CD14-positive monocyte (primary cell): ENCODE results near the gene LRRC7. TPM values are rescaled to one million over a fixed set of nuclear protein-coding genes. Genes with fewer than 3 reads are reported as not detected.

Experiments
- DNase-seq, 3 donors: peaks; one replicate each; pipeline ENCODE4 v3.0.0-alpha.2; 2011 to 2022
- H2AFZ ChIP-seq: 2 replicates; pipeline ENCODE4 v1.6.0; 2012; ENCODE audit warnings: mild to moderate bottlenecking, low read depth, low read length, inconsistent platforms; ENCODE audit not compliant: insufficient read depth, poor library complexity, severe bottlenecking
- H3K27ac ChIP-seq, 2 donors: 1 replicate in 1 of 2; 2 replicates in 1 of 2; pipeline ENCODE4 v1.5.1; 2012 to 2013; ENCODE audit warnings: low read length in 2 of 2, control low read depth in 1 of 2, inconsistent platforms in 1 of 2, low read depth in 1 of 2, mild to moderate bottlenecking in 1 of 2
- H3K27me3 ChIP-seq, 2 donors: one replicate each; pipeline versions ENCODE4 v1.6.0 to v1.6.1; 2011 to 2013; ENCODE audit warnings: low read length in 2 of 2; ENCODE audit not compliant: control insufficient read depth in 2 of 2, insufficient read depth in 2 of 2
- H3K36me3 ChIP-seq, 2 donors: replicated peaks in 1 of 2; 1 replicate in 1 of 2; 2 replicates in 1 of 2; pipeline versions ENCODE4 v1.5.1 to v1.6.1; 2012 to 2013; ENCODE audit warnings: low read length in 2 of 2, control low read depth in 1 of 2, inconsistent platforms in 1 of 2, mild to moderate bottlenecking in 1 of 2; ENCODE audit not compliant: insufficient read depth in 2 of 2, control insufficient read depth in 1 of 2
- H3K4me1 ChIP-seq, 2 donors: 1 replicate in 1 of 2; 2 replicates in 1 of 2; pipeline versions ENCODE4 v1.5.1 to v1.6.1; 2012 to 2013; ENCODE audit warnings: low read length in 2 of 2, control low read depth in 1 of 2, inconsistent platforms in 1 of 2, mild to moderate bottlenecking in 1 of 2, moderate library complexity in 1 of 2; ENCODE audit not compliant: insufficient read depth in 2 of 2, control insufficient read depth in 1 of 2
- H3K4me2 ChIP-seq: replicated peaks from 2 replicates; pipeline ENCODE3; 2012; ENCODE audit warnings: low read length, moderate library complexity, mild to moderate bottlenecking; ENCODE audit not compliant: poor library complexity, severe bottlenecking; ENCODE audit errors: extremely low read depth
- H3K4me3 ChIP-seq, 3 experiments: fragments of 200-600 bp in 1 of 3; sonication (generic) in 1 of 3; replicated peaks in 1 of 3; 1 replicate in 2 of 3; 2 replicates in 1 of 3; pipeline ENCODE4 v1.5.1; 2011 to 2013; ENCODE audit warnings: low read length in 3 of 3, mild to moderate bottlenecking in 3 of 3, control low read depth in 2 of 3, low read depth in 2 of 3, inconsistent platforms in 1 of 3, moderate library complexity in 1 of 3
- H3K79me2 ChIP-seq: 2 replicates; pipeline ENCODE4 v1.6.0; 2012; ENCODE audit warnings: mild to moderate bottlenecking, control low read depth, inconsistent platforms, low read length, moderate library complexity; ENCODE audit not compliant: insufficient read depth
- H3K9ac ChIP-seq: 2 replicates; pipeline ENCODE4 v1.6.0; 2017; ENCODE audit warnings: low read length, mild to moderate bottlenecking; ENCODE audit not compliant: insufficient read depth, poor library complexity, severe bottlenecking
- H3K9me3 ChIP-seq, 2 donors: replicated peaks in 1 of 2; 1 replicate in 1 of 2; 2 replicates in 1 of 2; pipeline versions ENCODE4 v1.5.1 to v1.6.1; 2012 to 2013; ENCODE audit warnings: low read length in 2 of 2, control low read depth in 1 of 2; ENCODE audit not compliant: control insufficient read depth in 1 of 2, insufficient read depth in 1 of 2
- H4K20me1 ChIP-seq: 2 replicates; pipeline ENCODE4 v1.6.0; 2012; ENCODE audit warnings: mild to moderate bottlenecking, low read length, control low read depth, moderate library complexity; ENCODE audit not compliant: insufficient read depth
- H3K27ac Mint-ChIP-seq, 7 donors: one replicate each; pipeline ENCODE4 v1.8.0; 2020; ENCODE audit warnings: mild to moderate bottlenecking in 7 of 7, mixed read lengths in 7 of 7, moderate library complexity in 6 of 7, inconsistent platforms in 2 of 7
- H3K27me3 Mint-ChIP-seq, 3 donors: one replicate each; pipeline ENCODE4 v1.8.0; 2021 to 2022; ENCODE audit warnings: low read depth in 3 of 3, mild to moderate bottlenecking in 3 of 3, mixed read lengths in 3 of 3, moderate library complexity in 3 of 3, inconsistent platforms in 1 of 3
- H3K36me3 Mint-ChIP-seq, 2 donors: one replicate each; pipeline ENCODE4 v1.8.0; 2020; ENCODE audit warnings: mixed read lengths in 2 of 2, inconsistent platforms in 1 of 2, mild to moderate bottlenecking in 1 of 2
- H3K4me1 Mint-ChIP-seq: one replicate; pipeline ENCODE4 v1.8.0; 2020; ENCODE audit warnings: mild to moderate bottlenecking, mixed read lengths
- H3K4me3 Mint-ChIP-seq, 2 donors: one replicate each; pipeline ENCODE4 v1.8.0; 2020; ENCODE audit warnings: mild to moderate bottlenecking in 2 of 2, mixed read lengths in 2 of 2, moderate library complexity in 1 of 2
- H3K9me3 Mint-ChIP-seq, 7 donors: one replicate each; pipeline ENCODE4 v1.8.0; 2020 to 2022; ENCODE audit warnings: mixed read lengths in 7 of 7, mild to moderate bottlenecking in 6 of 7, moderate library complexity in 6 of 7, inconsistent platforms in 2 of 7
- WGBS: methylation state at CpG from one replicate; pipeline ENCODE4 v1.1.5; 2013; ENCODE audit warnings: missing lambda C conversion rate; ENCODE audit not compliant: insufficient coverage; 5-methylcytosine and 5-hydroxymethylcytosine counted together
- intact Hi-C, 2 donors: fragments of 100-400 bp; cut with micrococcal nuclease; formaldehyde crosslinking; loops; one replicate each; pipeline versions ENCODE4 v1.15.0 to v1.15.1; 2023
- polyA plus RNA-seq, 3 donors: library from polyadenylated mRNA; depleted of rRNA in 1 of 3; unstranded in 2 of 3; stranded (reverse) in 1 of 3; fragments of 300-500 nt in 2 of 3; fragments of >200 nt in 1 of 3; fragmentation: Illumina TruSeq in 2 of 3; gene quantifications; 1 replicate in 2 of 3; 2 replicates in 1 of 3; pipeline ENCODE4 v1.2.3, GENCODE V29; 2012 to 2021
- TF ChIP-seq, protein P1 (sequence below): fragments of 200-600 bp; IDR thresholded peaks from one replicate; pipeline ENCODE4 v1.8.0; 2022; ENCODE audit warnings: antibody characterized with exemption, mild to moderate bottlenecking

LRRC7 gene
- polyA plus RNA-seq, 3 donors, result not detected

DNA sequence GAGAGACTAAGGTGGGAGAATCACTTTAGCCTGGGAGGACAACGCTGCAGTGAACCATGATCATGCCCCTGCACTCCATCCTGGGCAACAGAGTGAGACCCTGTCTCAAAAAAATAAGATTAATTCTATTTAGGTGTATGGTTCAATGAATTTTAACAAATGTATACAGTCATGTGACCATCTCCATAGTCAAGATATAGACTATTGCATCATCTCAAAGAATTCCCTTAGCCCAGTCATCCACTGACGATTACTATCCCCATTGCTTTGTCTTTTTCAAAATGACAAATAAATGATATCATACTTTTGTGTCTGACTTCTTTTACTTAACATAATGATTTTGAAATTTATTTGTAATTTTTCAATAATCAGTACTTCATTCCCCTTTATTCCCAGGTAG is 260.0 kb downstream of the LRRC7 start:
- WGBS, result no CpG with 5 or more reads among the region's 2 CpGs
- no peaks in the 10 kb centered on the region for H3K79me2 ChIP-seq
- H3K27ac Mint-ChIP-seq, result no peak overlapping the region
- no peak overlapping the region for H3K4me2 ChIP-seq
- DNase-seq, result no peak
- no peak overlapping the region for H3K9ac ChIP-seq
- no peaks in the 10 kb centered on the region for H3K4me1 Mint-ChIP-seq
- H2AFZ ChIP-seq, result no peak overlapping the region
- no peaks in the 10 kb centered on the region for H3K9me3 ChIP-seq
- no peaks in the 10 kb centered on the region for H3K27me3 ChIP-seq
- H3K4me3 Mint-ChIP-seq, result no peak overlapping the region
- peaks cover 0 to 7% (median 2%) of the 10 kb centered on the region in 7 donors for H3K9me3 Mint-ChIP-seq
- H3K4me1 ChIP-seq, result no peaks in the 10 kb centered on the region
- no peak overlapping the region for H3K27ac ChIP-seq
- no peak overlapping the region for H3K4me3 ChIP-seq
- intact Hi-C loops, result no loop called here
- peaks cover 0 to 2% (median 0%) of the 10 kb centered on the region in 3 donors for H3K27me3 Mint-ChIP-seq
- H3K36me3 ChIP-seq, result no peaks in the 10 kb centered on the region
- H4K20me1 ChIP-seq, result no peaks in the 10 kb centered on the region
- H3K36me3 Mint-ChIP-seq, result no peaks in the 10 kb centered on the region
- TF ChIP-seq, protein P1, sequence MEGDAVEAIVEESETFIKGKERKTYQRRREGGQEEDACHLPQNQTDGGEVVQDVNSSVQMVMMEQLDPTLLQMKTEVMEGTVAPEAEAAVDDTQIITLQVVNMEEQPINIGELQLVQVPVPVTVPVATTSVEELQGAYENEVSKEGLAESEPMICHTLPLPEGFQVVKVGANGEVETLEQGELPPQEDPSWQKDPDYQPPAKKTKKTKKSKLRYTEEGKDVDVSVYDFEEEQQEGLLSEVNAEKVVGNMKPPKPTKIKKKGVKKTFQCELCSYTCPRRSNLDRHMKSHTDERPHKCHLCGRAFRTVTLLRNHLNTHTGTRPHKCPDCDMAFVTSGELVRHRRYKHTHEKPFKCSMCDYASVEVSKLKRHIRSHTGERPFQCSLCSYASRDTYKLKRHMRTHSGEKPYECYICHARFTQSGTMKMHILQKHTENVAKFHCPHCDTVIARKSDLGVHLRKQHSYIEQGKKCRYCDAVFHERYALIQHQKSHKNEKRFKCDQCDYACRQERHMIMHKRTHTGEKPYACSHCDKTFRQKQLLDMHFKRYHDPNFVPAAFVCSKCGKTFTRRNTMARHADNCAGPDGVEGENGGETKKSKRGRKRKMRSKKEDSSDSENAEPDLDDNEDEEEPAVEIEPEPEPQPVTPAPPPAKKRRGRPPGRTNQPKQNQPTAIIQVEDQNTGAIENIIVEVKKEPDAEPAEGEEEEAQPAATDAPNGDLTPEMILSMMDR, result no peak

DNA sequence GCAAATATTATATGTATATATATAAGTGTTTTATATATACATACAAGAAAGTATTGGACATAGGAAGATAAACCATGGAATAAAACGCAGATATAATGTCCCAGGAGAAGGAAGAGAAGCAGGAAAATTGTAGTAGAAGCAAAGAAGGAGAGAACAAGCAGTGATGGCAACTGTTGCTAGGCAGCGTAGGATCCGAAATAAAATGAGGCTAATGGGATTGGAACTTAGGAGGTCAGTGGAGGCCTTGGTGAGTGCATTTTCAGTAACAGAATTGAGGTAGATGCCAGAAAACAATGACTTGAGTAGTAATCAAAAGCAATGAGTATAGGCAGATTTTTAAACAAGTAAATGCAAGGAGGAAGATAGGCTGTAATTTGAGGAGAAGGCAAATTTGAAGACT is 265.8 kb downstream of the LRRC7 start:
- Mint-ChIP-seq H3K9me3 (peaks cover 0 to 6% (median 0%) of the 10 kb centered on the region in 7 donors), H3K27me3 (no peaks in the 10 kb centered on the region), H3K4me1 (no peaks in the 10 kb centered on the region), H3K27ac (no peak overlapping the region), H3K4me3 (no peak overlapping the region), H3K36me3 (no peaks in the 10 kb centered on the region)
- WGBS, result 79% methylated on average over 3 of the region's 3 CpGs
- Histone ChIP-seq H3K36me3 (no peaks in the 10 kb centered on the region), H3K4me3 (no peak overlapping the region), H3K27ac (no peak overlapping the region), H2AFZ (no peak overlapping the region), H3K79me2 (no peaks in the 10 kb centered on the region), H3K4me2 (no peak overlapping the region), H4K20me1 (no peaks in the 10 kb centered on the region), H3K9ac (no peak overlapping the region), H3K27me3 (no peaks in the 10 kb centered on the region), H3K9me3 (no peaks in the 10 kb centered on the region), H3K4me1 (no peaks in the 10 kb centered on the region)
- TF ChIP-seq, protein P1, result no peak
- intact Hi-C loops, result no loop called here
- no peak for DNase-seq
